H1 (cell line): Measurements from ENCODE around the gene NSD2. TPM values are rescaled to one million over a fixed set of nuclear protein-coding genes. Genes with fewer than 3 reads are reported as not detected.

Experiments used
- CTCF ChIA-PET: fragments of 300-600 bp; sonication (Branson Sonifier 250); formaldehyde crosslinking; loops from one replicate; lab custom pipeline; 2021; ENCODE audit not compliant: partially characterized antibody; lab: Charles Lee
- POLR2A ChIA-PET: fragments of 300-600 bp; sonication (Branson Sonifier 250); formaldehyde crosslinking; loops from one replicate; lab custom pipeline; 2021; ENCODE audit warnings: inconsistent platforms; ENCODE audit not compliant: partially characterized antibody; lab: Charles Lee
- DNase-seq, 2 experiments: peaks; one replicate each; pipeline versions ENCODE4 v3.0.0 to v3.0.0-alpha.2; 2010 to 2022; ENCODE audit warnings: low spot score in 2 of 2, low read depth in 1 of 2, mixed read lengths in 1 of 2
- FAIRE-seq: peaks from 2 replicates; lab custom pipeline; 2011; peaks lifted over from hg19 to GRCh38; lab: Jason Lieb, UNC
- H2AFZ ChIP-seq: 2 replicates; pipeline ENCODE4 v1.8.1; 2012; ENCODE audit warnings: low read length, inconsistent platforms
- H2AK5ac ChIP-seq: 2 replicates; pipeline ENCODE4 v1.6.1; 2013; ENCODE audit warnings: low read depth, low read length
- H2BK120ac ChIP-seq: replicated peaks from 2 replicates; pipeline ENCODE3; 2013; ENCODE audit warnings: low read depth, low read length, inconsistent platforms
- H2BK12ac ChIP-seq: 2 replicates; pipeline ENCODE4 v1.6.1; 2013; ENCODE audit warnings: low read depth, low read length
- H2BK15ac ChIP-seq: 2 replicates; pipeline ENCODE4 v1.6.1; 2013; ENCODE audit warnings: low read length
- H2BK20ac ChIP-seq: 2 replicates; pipeline ENCODE4 v1.6.1; 2013; ENCODE audit warnings: low read length
- H2BK5ac ChIP-seq: 2 replicates; pipeline ENCODE4 v1.6.1; 2013; ENCODE audit warnings: low read depth, low read length
- H3K14ac ChIP-seq: 2 replicates; pipeline ENCODE4 v1.6.1; 2013; ENCODE audit warnings: inconsistent platforms; ENCODE audit not compliant: insufficient read length
- H3K18ac ChIP-seq: 2 replicates; pipeline ENCODE4 v1.6.1; 2013; ENCODE audit warnings: low read length; ENCODE audit errors: extremely low read depth
- H3K23ac ChIP-seq: 2 replicates; pipeline ENCODE4 v1.6.1; 2013; ENCODE audit warnings: inconsistent platforms; ENCODE audit not compliant: insufficient read length
- H3K23me2 ChIP-seq: 2 replicates; pipeline ENCODE4 v1.6.1; 2013; ENCODE audit warnings: low read depth, low read length
- H3K27ac ChIP-seq: 2 replicates; pipeline ENCODE4 v1.6.1; 2011; ENCODE audit warnings: low read depth, low read length, inconsistent platforms
- H3K27me3 ChIP-seq, 4 experiments: replicated peaks in 1 of 4; 1 replicate in 1 of 4; 2 replicates in 3 of 4; pipeline versions ENCODE4 v1.6.1 to v1.8.1; 2011 to 2013; ENCODE audit warnings: low read length in 3 of 4, mild to moderate bottlenecking in 3 of 4, inconsistent platforms in 2 of 4, mixed read lengths in 2 of 4, moderate library complexity in 1 of 4; ENCODE audit not compliant: control insufficient read depth in 3 of 4, insufficient read depth in 3 of 4; ENCODE audit errors: extremely low read depth in 1 of 4
- H3K36me3 ChIP-seq, 4 experiments: 2 replicates each; pipeline versions ENCODE4 v1.6.1 to v1.8.1; 2011 to 2013; ENCODE audit warnings: mild to moderate bottlenecking in 4 of 4, low read length in 3 of 4, moderate library complexity in 2 of 4, control low read depth in 1 of 4, inconsistent platforms in 1 of 4; ENCODE audit not compliant: insufficient read depth in 4 of 4, control insufficient read depth in 2 of 4
- H3K4ac ChIP-seq: replicated peaks from 2 replicates; pipeline ENCODE3; 2013; ENCODE audit warnings: low read length, low read depth, mixed read lengths, inconsistent platforms; ENCODE audit not compliant: insufficient read length
- H3K4me1 ChIP-seq, 4 experiments: replicated peaks in 1 of 4; 1 replicate in 1 of 4; 2 replicates in 3 of 4; pipeline versions ENCODE4 v1.6.1 to v1.8.1; 2011 to 2013; ENCODE audit warnings: low read length in 3 of 4, inconsistent platforms in 2 of 4, mixed read lengths in 1 of 4; ENCODE audit not compliant: insufficient read depth in 4 of 4, control insufficient read depth in 3 of 4
- H3K4me2 ChIP-seq, 2 experiments: 2 replicates each; pipeline versions ENCODE4 v1.6.1 to v1.8.1; 2011 to 2013; ENCODE audit warnings: low read depth in 2 of 2, low read length in 2 of 2, control low read depth in 1 of 2, inconsistent platforms in 1 of 2, mild to moderate bottlenecking in 1 of 2; ENCODE audit not compliant: insufficient read depth in 1 of 2
- H3K4me3 ChIP-seq, 4 experiments: fragments of 200-600, 300-600 bp in 1 of 4; sonication (generic), shearing (Covaris generic), sonication (Bioruptor Twin) in 1 of 4; 2 replicates each; pipeline versions ENCODE4 v1.5.1 to v1.8.1; 2011 to 2016; ENCODE audit warnings: low read length in 4 of 4, low read depth in 3 of 4, control low read depth in 2 of 4, inconsistent platforms in 2 of 4, mild to moderate bottlenecking in 2 of 4, mixed read lengths in 1 of 4, moderate library complexity in 1 of 4; ENCODE audit not compliant: insufficient read depth in 2 of 4; ENCODE audit errors: extremely low read depth in 1 of 4
- H3K56ac ChIP-seq: replicated peaks from 2 replicates; pipeline ENCODE3; 2013; ENCODE audit warnings: low read depth, mild to moderate bottlenecking, mixed read lengths, low read length, inconsistent platforms; ENCODE audit not compliant: insufficient read length
- H3K79me1 ChIP-seq: 2 replicates; pipeline ENCODE4 v1.6.1; 2013; ENCODE audit warnings: low read depth, low read length, control low read depth
- H3K79me2 ChIP-seq, 2 experiments: 2 replicates each; pipeline versions ENCODE4 v1.6.1 to v1.8.1; 2012 to 2013; ENCODE audit warnings: low read length in 2 of 2, mild to moderate bottlenecking in 2 of 2, inconsistent platforms in 1 of 2; ENCODE audit not compliant: insufficient read depth in 2 of 2, control insufficient read depth in 1 of 2
- H3K9ac ChIP-seq, 4 experiments: replicated peaks in 1 of 4; 1 replicate in 1 of 4; 2 replicates in 3 of 4; pipeline versions ENCODE4 v1.6.1 to v1.8.1; 2011 to 2013; ENCODE audit warnings: low read depth in 3 of 4, low read length in 3 of 4, control low read depth in 2 of 4, mild to moderate bottlenecking in 2 of 4, moderate library complexity in 2 of 4, inconsistent platforms in 1 of 4; ENCODE audit errors: extremely low read depth in 1 of 4
- H3K9me3 ChIP-seq, 2 experiments: 2 replicates each; pipeline versions ENCODE4 v1.6.1 to v1.8.1; 2012 to 2013; ENCODE audit warnings: mild to moderate bottlenecking in 2 of 2, moderate library complexity in 2 of 2, control low read depth in 1 of 2, inconsistent platforms in 1 of 2, low read depth in 1 of 2, low read length in 1 of 2, mixed read lengths in 1 of 2; ENCODE audit not compliant: insufficient read depth in 2 of 2
- H4K20me1 ChIP-seq, 2 experiments: replicated peaks in 1 of 2; 2 replicates each; pipeline versions ENCODE3 to v1.8.1; 2011 to 2013; ENCODE audit warnings: inconsistent platforms in 2 of 2, low read length in 2 of 2, mild to moderate bottlenecking in 1 of 2; ENCODE audit not compliant: insufficient read depth in 2 of 2, control insufficient read depth in 1 of 2
- H4K5ac ChIP-seq: 2 replicates; pipeline ENCODE4 v1.6.1; 2013; ENCODE audit warnings: low read length, low read depth, mixed read lengths, inconsistent platforms; ENCODE audit not compliant: insufficient read length
- H4K8ac ChIP-seq: 2 replicates; pipeline ENCODE4 v1.8.0; 2013; ENCODE audit warnings: mild to moderate bottlenecking, moderate library complexity, low read length, inconsistent platforms; ENCODE audit not compliant: insufficient read depth; ENCODE audit errors: extremely low read depth
- H4K91ac ChIP-seq: replicated peaks from 2 replicates; pipeline ENCODE3; 2013; ENCODE audit warnings: low read length, mixed read lengths, inconsistent platforms; ENCODE audit not compliant: insufficient read length
- CBX8 ChIP-seq: fragments of 300-800, 300-1000 bp; sonication (generic); IDR thresholded peaks from 2 replicates; pipeline ENCODE4 v1.7.1; 2016; ENCODE audit warnings: low read depth, low read length, borderline replicate concordance
- CHD1 ChIP-seq: IDR thresholded peaks from 2 replicates; pipeline ENCODE4 v1.6.1; 2012; ENCODE audit warnings: low read depth, low read length, improper control_type of control experiment
- EZH2 ChIP-seq: fragments of 200-600 bp; sonication (generic); IDR thresholded peaks from 2 replicates; pipeline ENCODE4 v1.7.1; 2012; ENCODE audit warnings: low read depth, mild to moderate bottlenecking, moderate library complexity, low read length, inconsistent platforms; ENCODE audit not compliant: severe bottlenecking
- JUN ChIP-seq: IDR thresholded peaks from 2 replicates; pipeline ENCODE4 v1.6.1; 2011; ENCODE audit warnings: low read depth, mild to moderate bottlenecking, improper control_type of control experiment, low read length
- KDM1A ChIP-seq: fragments of 200-600, 300-600 bp; sonication (generic); IDR thresholded peaks from 2 replicates; pipeline ENCODE4 v1.7.1; 2016; ENCODE audit warnings: mild to moderate bottlenecking, low read length, borderline replicate concordance
- MAFK ChIP-seq: IDR thresholded peaks from 2 replicates; pipeline ENCODE4 v1.6.1; 2012; ENCODE audit warnings: low read depth, mild to moderate bottlenecking, improper control_type of control experiment, low read length
- POLR2AphosphoS5 ChIP-seq: IDR thresholded peaks from 2 replicates; pipeline ENCODE4 v1.6.1; 2011; ENCODE audit warnings: low read depth, low read length
- POU5F1 ChIP-seq: IDR thresholded peaks from 2 replicates; pipeline ENCODE4 v1.6.1; 2011; ENCODE audit warnings: low read depth, mild to moderate bottlenecking, low read length, moderate library complexity
- RAD21 ChIP-seq, 2 experiments: IDR thresholded peaks in 1 of 2; conservative IDR thresholded peaks in 1 of 2; 2 replicates each; pipeline ENCODE4 v1.6.1; 2011; ENCODE audit warnings: low read depth in 2 of 2, low read length in 2 of 2, improper control_type of control experiment in 1 of 2, inconsistent platforms in 1 of 2, mild to moderate bottlenecking in 1 of 2, moderate library complexity in 1 of 2
- RBBP5 ChIP-seq: IDR thresholded peaks from 2 replicates; pipeline ENCODE4 v1.7.1; 2012; ENCODE audit warnings: low read depth, mild to moderate bottlenecking, inconsistent platforms, low read length, moderate library complexity, borderline replicate concordance
- RNF2 ChIP-seq: fragments of 200-900, 300-1000 bp; sonication (generic); IDR thresholded peaks from 2 replicates; pipeline ENCODE4 v1.7.1; 2016; ENCODE audit warnings: borderline replicate concordance, low read depth, mild to moderate bottlenecking, antibody characterized with exemption, low read length; ENCODE audit not compliant: poor library complexity, severe bottlenecking; ENCODE audit errors: missing control alignments
- SAP30 ChIP-seq: fragments of 300-600 bp; sonication (generic); IDR thresholded peaks from 2 replicates; pipeline ENCODE4 v1.7.1; 2012; ENCODE audit warnings: low read length, moderate library complexity, mild to moderate bottlenecking, inconsistent platforms; ENCODE audit not compliant: insufficient read depth, insufficient replicate concordance
- SP2 ChIP-seq: IDR thresholded peaks from 2 replicates; pipeline ENCODE4 v1.6.1; 2012; ENCODE audit warnings: mild to moderate bottlenecking, low read length, inconsistent platforms
- YY1 ChIP-seq: IDR thresholded peaks from 2 replicates; pipeline ENCODE4 v1.6.1; 2011; ENCODE audit warnings: low read depth, mild to moderate bottlenecking, low read length
- WGBS, 2 experiments: shearing (Covaris generic) in 1 of 2; methylation state at CpG; one replicate each; pipeline versions ENCODE4 v1.1.6 to v1.1.7; 2013 to 2015; ENCODE audit warnings: low lambda C conversion rate in 2 of 2, mixed read lengths in 2 of 2, inconsistent platforms in 1 of 2, low coverage in 1 of 2, missing lambda C conversion rate in 1 of 2; ENCODE audit not compliant: insufficient replicate concordance in 2 of 2, insufficient coverage in 1 of 2, insufficient read length in 1 of 2; ENCODE audit errors: extremely low coverage in 1 of 2, missing lambda C conversion rate in 1 of 2; 5-methylcytosine and 5-hydroxymethylcytosine counted together
- polyA plus RNA-seq, 7 experiments: library from polyadenylated mRNA; depleted of rRNA in 3 of 7; stranded (reverse) in 5 of 7; unstranded in 2 of 7; fragments of >200 nt in 5 of 7; fragments of 200-250 nt in 2 of 7; gene quantifications; 1 replicate in 5 of 7; 2 replicates in 1 of 7; 4 replicates in 1 of 7; pipeline versions ENCODE4 v1.2.1 to v1.2.3, GENCODE V29; 2011 to 2013; ENCODE audit warnings: missing spikeins in 2 of 7, mixed read lengths in 2 of 7
- total RNA-seq: library from RNA; stranded (reverse); fragmentation: NEBNext Ultra II Directional; extraction: Animal tissue kit (Norgen Biotek cat#: 25700); gene quantifications from 2 replicates; pipeline ENCODE4 v1.2.1, GENCODE V29; 2021

NSD2 gene
- total and polyA plus RNA-seq, 2 of the 8 experiments (the other 6 are each of a cell fraction or from before 2014, with no cell fraction given) = 26.7 to 129 TPM

GRCh38 chr4:1964971-1965370, 93.8 kb downstream of the NSD2 start:
- Histone ChIP-seq H3K56ac (no peak overlapping the region), H4K5ac (no peak overlapping the region), H3K79me1 (no peaks in the 10 kb centered on the region), H4K20me1 (no peaks in the 10 kb centered on the region), H3K27me3 (no peaks in the 10 kb centered on the region), H4K91ac (no peak overlapping the region), H2BK5ac (no peak overlapping the region), H2BK15ac (no peak overlapping the region), H3K36me3 (peaks cover 13 to 41% (median 17%) of the 10 kb centered on the region in 4 experiments; a peak in 7 of 8 replicates), H3K4ac (no peak overlapping the region), H2AFZ (no peak overlapping the region), H2BK120ac (no peak overlapping the region), H3K27ac (no peak overlapping the region), H2AK5ac (no peak overlapping the region), H3K14ac (no peak overlapping the region), H3K4me1 (no peaks in the 10 kb centered on the region; a peak in 2 of 7 replicates), H3K9ac (no peak overlapping the region), H3K23me2 (no peaks in the 10 kb centered on the region), H3K23ac (no peak overlapping the region), H3K9me3 (no peaks in the 10 kb centered on the region), H2BK12ac (no peak overlapping the region), H3K4me2 (no peak overlapping the region; a peak in 1 of 4 replicates), H4K8ac (no peak overlapping the region), H2BK20ac (no peak overlapping the region), H3K18ac (no peak overlapping the region), H3K79me2 (no peaks in the 10 kb centered on the region), H3K4me3 (no peak overlapping the region)
- FAIRE-seq = no peak
- 89% methylated on average over 1 of the region's 1 CpG; no CpG with 5 or more reads in 1 of the 2 experiments for WGBS, 2 experiments
- ChIA-PET CTCF (interaction anchor here (0.6 to 2.0 kb wide), 4 partner anchors 20 to 55 kb away, joined by 3 to 6 read pairs (median 4); no protein-coding TSS in a partner anchor), POLR2A (no interaction called here)
- DNase-seq = no peak
- no peak for TF ChIP-seq SP2
- TF ChIP-seq KDM1A = no peak
- no peak for TF ChIP-seq RBBP5
- TF ChIP-seq MAFK = no peak
- TF ChIP-seq RNF2 = no peak
- TF ChIP-seq POLR2AphosphoS5 = no peak
- TF ChIP-seq CBX8 = no peak
- TF ChIP-seq SAP30 = no peak
- TF ChIP-seq CHD1 = no peak
- no peak for TF ChIP-seq YY1
- TF ChIP-seq JUN = no peak
- no peak for TF ChIP-seq RAD21 (IDR thresholded peaks at IDR 0.05 in 1 of 2, conservative IDR thresholded peaks at IDR 0.05 in 1 of 2; ENCODE audit: low read depth in 2 of 2, low read length in 2 of 2)
- no peak for TF ChIP-seq POU5F1
- TF ChIP-seq EZH2 = no peak
